ENCODE measurements around the gene MCM3.

- TF ChIP-seq, protein P1, sequence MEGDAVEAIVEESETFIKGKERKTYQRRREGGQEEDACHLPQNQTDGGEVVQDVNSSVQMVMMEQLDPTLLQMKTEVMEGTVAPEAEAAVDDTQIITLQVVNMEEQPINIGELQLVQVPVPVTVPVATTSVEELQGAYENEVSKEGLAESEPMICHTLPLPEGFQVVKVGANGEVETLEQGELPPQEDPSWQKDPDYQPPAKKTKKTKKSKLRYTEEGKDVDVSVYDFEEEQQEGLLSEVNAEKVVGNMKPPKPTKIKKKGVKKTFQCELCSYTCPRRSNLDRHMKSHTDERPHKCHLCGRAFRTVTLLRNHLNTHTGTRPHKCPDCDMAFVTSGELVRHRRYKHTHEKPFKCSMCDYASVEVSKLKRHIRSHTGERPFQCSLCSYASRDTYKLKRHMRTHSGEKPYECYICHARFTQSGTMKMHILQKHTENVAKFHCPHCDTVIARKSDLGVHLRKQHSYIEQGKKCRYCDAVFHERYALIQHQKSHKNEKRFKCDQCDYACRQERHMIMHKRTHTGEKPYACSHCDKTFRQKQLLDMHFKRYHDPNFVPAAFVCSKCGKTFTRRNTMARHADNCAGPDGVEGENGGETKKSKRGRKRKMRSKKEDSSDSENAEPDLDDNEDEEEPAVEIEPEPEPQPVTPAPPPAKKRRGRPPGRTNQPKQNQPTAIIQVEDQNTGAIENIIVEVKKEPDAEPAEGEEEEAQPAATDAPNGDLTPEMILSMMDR (IDR thresholded peaks at IDR 0.05) = no peak
- TF ChIP-seq USF2 (CRISPR knock-in tag; IDR thresholded peaks at IDR 0.05) (no peak), FOXJ3 (CRISPR knock-in tag; IDR thresholded peaks at IDR 0.05; ENCODE audit: borderline replicate concordance) (no peak), USF1 (CRISPR knock-in tag; IDR thresholded peaks at IDR 0.05) (no peak), JUN (CRISPR knock-in tag; IDR thresholded peaks at IDR 0.05) (no peak), SP1 (CRISPR knock-in tag; conservative IDR thresholded peaks at IDR 0.05) (no peak), ATF2 (CRISPR knock-in tag; IDR thresholded peaks at IDR 0.05; ENCODE audit: borderline replicate concordance, low read depth) (no peak), CREB1 (CRISPR knock-in tag; IDR thresholded peaks at IDR 0.05) (no peak), ELF4 (CRISPR knock-in tag; IDR thresholded peaks at IDR 0.05; ENCODE audit: low read depth) (no peak), CREM (CRISPR knock-in tag; IDR thresholded peaks at IDR 0.05) (no peak), TP53 (CRISPR knock-in tag; IDR thresholded peaks at IDR 0.05) (no peak), NFE2L1 (CRISPR knock-in tag; IDR thresholded peaks at IDR 0.05) (no peak)
- TF ChIP-seq, protein P2, sequence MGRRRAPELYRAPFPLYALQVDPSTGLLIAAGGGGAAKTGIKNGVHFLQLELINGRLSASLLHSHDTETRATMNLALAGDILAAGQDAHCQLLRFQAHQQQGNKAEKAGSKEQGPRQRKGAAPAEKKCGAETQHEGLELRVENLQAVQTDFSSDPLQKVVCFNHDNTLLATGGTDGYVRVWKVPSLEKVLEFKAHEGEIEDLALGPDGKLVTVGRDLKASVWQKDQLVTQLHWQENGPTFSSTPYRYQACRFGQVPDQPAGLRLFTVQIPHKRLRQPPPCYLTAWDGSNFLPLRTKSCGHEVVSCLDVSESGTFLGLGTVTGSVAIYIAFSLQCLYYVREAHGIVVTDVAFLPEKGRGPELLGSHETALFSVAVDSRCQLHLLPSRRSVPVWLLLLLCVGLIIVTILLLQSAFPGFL (CRISPR knock-in tag; IDR thresholded peaks at IDR 0.05; ENCODE audit: borderline replicate concordance) = no peak
Observed at GRCh38 chr6:52305948-52306767, 21.6 kb upstream of the MCM3 start.

Data from WTC11 (cell line).